OCI-LY7 (cell line): ENCODE results near the gene TMEM209.

Source experiments
- CTCF ChIP-seq: fragments of 200-600 bp; sonication (generic); conservative IDR thresholded peaks from 2 replicates; pipeline ENCODE4 v1.5.1; 2014; ENCODE audit warnings: mild to moderate bottlenecking, antibody characterized with exemption, low read length, moderate library complexity, mixed read lengths
- EZH2phosphoT487 ChIP-seq: fragments of 200-600 bp; sonication (generic); IDR thresholded peaks from 2 replicates; pipeline ENCODE4 v1.6.1; 2018; ENCODE audit warnings: low read depth, borderline replicate concordance, mild to moderate bottlenecking, mixed run types, antibody characterized with exemption, low read length, moderate library complexity, mixed read lengths

GRCh38 chr7:130219871-130220270, 14.7 kb upstream of the TMEM209 start:
- TF ChIP-seq CTCF (no peak), EZH2phosphoT487 (no peak)
